ENCODE results near the gene C11orf65.

C11orf65 gene, protein sequence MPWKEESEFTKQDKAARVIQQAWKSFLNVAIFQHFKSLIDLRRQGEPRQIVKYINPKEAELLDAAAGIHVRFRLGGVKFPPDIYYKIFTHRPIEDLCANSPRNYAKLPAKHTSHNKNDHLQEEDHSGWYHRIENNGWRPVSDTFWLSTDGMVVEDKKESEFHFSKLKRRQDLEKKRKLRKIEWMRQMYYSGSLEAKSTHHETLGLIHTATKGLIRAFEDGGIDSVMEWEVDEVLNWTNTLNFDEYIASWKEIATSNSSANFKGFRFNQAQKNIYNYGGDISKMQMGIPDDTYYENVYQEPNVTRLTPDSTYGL

DNA sequence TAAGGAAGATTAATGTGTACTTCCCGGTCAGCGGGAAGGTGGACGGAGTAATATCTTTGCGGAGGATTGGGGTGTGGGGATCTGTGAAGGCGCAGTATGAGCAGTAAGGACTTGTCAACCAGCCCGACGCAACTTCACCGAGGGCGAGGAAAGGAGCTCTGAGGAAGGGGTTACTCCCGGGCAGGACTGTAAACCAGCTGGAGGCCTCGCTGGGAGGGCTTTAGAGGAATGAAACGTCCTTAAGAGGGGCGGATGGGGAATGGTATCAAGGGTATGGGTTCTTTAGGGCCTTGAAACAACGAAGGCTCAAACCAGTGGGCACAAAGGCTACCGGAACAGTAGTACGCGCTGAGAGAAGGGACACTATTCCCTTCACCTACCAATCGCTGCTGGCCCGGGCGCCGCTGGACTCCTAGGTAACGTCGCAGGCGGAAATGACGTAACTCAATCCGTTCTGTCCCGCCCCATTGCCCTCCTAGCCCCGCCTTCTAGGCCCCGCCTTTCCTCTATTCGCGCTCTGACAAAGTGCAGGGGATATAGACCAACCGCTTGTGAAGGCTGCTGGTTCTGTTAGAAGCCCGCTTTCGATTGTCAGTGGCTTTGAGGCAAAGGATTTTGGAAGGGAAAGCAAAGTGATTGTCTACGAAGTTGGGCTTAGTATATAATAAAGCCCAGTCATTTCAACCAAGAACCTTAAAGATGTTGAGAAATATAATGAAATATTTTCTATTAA lies at the start of gene C11orf65:
C11orf65 (minus strand) TSS at position 439 of the 733 bp plus-strand sequence. CDS start 5,970 bp downstream, outside the sequence.
- DNase-seq = peak; percentile 96 to 98

GRCh38 chr11:108516125-108516524 lies 48.8 kb upstream of the C11orf65 start:
- no peak for DNase-seq

DNA sequence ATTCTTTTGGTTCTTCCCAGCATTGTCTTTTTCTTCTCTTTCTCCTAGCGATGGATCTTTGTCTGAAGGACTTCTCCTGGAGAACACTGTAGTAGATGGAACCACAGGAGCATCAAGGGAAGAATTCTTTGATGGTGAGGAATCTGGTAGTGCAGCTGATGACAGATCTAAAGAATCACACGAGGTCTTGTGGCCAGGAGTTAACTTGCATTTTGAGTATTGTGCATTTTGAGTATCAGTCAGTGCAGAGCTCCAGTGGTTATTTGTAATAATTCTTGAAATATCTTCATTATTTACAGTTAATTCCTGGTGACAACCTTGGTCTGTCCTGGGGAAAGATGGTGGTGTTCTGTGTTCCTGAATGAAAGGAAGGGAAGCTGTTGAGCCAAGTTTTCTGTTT lies 45.4 kb upstream of the C11orf65 start:
- DNase-seq = no peak

DNA sequence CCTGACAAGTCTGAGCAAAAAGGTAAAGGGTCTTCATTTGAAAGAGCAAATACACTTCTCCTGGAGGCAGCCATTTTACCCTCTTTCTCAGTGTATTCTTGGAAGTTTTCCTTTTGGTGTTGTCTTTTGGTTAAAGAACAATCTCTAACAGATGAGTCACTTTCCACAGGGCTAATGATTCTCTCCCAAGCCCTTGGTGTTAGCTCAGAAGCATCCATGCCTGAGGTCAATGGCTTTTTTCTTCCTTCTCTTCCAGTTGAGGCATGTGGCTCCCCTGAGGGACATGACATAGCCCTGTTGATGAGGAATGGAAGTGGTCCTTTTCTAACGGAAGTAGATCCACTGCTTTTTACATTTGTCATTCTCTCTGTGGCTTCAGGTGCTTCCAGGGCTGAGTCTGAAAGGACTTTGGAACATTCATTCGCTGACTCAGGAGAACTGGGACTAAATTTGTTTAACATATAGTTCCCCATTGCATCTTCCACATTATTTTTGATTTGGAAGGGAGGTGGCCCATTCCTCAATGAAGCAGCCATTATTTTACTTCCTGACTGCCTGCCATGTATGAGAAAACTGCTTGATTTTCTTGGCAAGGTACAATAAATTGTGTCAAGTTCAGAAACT lies 44.6 kb upstream of the C11orf65 start:
- DNase-seq = no peak

GRCh38 chr11:108508653-108509593 lies 41.6 kb upstream of the C11orf65 start:
- DNase-seq = no peak

DNA sequence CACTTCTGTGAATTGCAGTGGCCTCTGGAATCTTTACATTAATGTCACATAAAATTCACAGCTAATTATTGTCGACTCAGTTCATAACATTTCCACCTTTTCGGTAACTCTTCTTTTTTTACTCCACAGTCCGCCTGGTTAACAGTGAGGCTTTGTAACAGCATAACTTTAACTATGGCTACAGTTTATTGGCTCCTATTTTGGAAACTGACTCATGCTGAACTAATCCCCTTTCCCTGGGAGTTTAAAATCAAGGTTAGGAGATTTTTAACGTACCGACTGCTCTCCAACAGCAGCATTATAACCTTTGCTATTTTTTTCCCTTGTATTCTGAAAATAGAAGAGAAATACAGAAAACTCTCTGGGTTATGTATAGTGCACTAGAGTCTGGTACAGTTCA lies 34.1 kb upstream of the C11orf65 start:
- no peak for DNase-seq

GRCh38 chr11:108500721-108501120 lies 33.4 kb upstream of the C11orf65 start:
- DNase-seq = no peak

DNA sequence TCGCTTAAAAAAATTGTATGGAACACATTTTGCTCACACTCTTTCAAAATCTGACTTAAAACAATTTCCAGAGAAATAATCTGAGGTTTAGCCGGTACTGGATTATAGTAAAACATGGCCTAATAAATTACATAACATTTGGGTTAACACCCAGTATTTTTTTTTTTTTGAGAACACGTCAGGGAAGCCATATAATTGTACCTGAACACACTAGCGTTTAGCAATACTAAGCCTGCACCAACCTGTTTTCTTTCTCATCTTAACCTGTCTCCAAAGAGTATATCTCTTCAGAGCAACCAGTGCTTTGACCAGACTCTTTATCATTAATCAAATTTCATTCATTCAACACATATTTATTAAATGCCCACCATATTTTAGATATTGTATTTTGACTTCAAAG lies 32.8 kb upstream of the C11orf65 start:
- no peak for DNase-seq

- DNase-seq = no peak
Observed at GRCh38 chr11:108498816-108499408, 31.6 kb upstream of the C11orf65 start.

DNA sequence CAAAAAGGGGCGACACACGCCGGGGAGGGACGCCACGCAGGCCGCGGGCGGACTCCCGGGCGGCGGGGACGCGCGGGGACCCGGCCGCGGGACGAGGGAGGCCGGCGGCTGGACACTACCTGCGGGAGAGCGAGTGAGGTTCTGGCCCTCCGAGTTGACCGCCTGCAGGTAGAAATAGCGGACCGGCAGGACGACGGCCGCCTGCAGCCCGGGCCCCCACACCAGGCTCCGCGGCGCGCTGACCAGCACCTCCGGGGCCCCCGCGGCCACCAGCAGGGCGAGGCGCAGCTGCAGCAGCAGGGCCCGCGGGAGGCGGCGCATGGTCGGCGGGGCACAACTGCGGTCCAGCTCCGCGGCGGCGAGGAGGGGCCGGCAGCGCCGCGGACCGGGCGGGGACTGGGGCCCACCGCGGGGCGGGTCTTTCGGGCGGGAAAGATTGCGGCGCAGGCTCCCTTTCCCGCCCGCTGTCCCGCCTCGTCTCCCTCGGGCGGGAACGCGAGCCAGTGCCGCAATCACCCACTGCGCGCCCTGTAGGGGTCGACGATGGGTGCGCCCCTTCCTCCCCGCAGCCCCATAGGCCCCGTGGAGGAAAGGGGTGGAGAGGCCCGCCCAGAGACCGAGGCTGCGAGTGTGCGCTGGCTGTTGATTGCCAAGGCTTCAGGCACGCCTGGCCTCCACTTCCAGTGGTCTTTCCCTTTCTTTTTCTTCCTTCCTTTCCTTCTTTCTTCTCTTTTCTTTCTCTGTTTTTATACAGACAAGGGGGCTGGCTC lies 30.9 kb upstream of the C11orf65 start, which contains the start of gene POGLUT3:
POGLUT3 (minus strand) TSS at position 339 of the 770 bp plus-strand sequence; CDS start at position 321, 18 bp downstream.
- DNase-seq = peak; percentile 29 to 57

GRCh38 chr11:108497317-108498045 lies 30.2 kb upstream of the C11orf65 start:
- DNase-seq = peak; percentile 84 to 85

- DNase-seq = peak in 1 of 2 donors; percentile 20
Observed at GRCh38 chr11:108496643-108497256, 29.4 kb upstream of the C11orf65 start.

- DNase-seq = no peak
Observed at GRCh38 chr11:108495326-108495725, 28.0 kb upstream of the C11orf65 start.

GRCh38 chr11:108494182-108494581 lies 26.9 kb upstream of the C11orf65 start:
- DNase-seq = no peak

DNA sequence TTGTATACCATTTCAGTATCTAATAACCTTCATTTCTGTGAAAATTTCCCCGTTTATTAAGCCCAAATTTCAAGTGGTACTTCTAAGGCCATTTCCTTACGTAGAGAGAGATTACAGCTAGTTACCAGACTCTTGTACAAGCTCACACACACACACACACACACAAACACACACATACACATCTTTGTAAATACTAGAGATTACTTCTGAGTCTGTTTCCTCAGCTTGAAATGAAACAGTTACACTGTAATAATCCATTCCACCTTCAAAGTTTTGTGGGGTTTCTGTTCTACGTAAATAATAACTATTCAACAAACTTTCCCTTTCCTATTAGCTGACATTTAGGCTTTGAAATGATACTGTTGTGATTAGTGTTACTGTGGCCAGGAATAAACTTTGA lies 24.6 kb upstream of the C11orf65 start:
- DNase-seq = no peak

- DNase-seq = no peak
Observed at GRCh38 chr11:108486828-108487227, 19.5 kb upstream of the C11orf65 start.

GRCh38 chr11:108486331-108486730 lies 19.0 kb upstream of the C11orf65 start:
- no peak for DNase-seq

DNA sequence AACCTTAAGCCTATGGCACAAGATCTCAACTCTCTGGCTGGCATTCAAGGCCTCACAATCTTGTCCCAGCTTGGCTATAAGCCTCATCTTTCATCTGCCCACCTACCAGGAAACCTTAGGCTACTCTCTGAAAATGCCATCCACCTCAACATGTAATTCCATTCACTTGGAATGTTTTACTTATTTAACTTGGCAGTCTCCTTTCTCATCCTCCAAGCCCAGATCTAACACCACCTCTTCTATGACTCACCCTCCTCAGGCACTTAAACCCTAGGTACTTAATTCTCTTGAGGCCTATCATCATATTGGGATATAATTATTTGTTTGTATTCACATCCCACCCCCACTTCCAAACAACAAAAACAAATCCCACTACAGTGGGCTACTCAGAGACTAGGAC lies 15.8 kb upstream of the C11orf65 start:
- no peak for DNase-seq

GRCh38 chr11:108474664-108475463 lies 7.5 kb upstream of the C11orf65 start:
- no peak for DNase-seq
